Mesenchymal stem cell (in vitro differentiated cells and primary cell): ENCODE results near the gene SLC29A3.
A peak's percentile ranks its signal among the peaks of the same experiment; 100 is the strongest.

Source experiments
- DNase-seq: peaks from one replicate; pipeline ENCODE4 v3.0.0-alpha.2; 2013
- H2AFZ ChIP-seq: one replicate; pipeline ENCODE4 v1.6.1; 2013; ENCODE audit warnings: low read depth, mild to moderate bottlenecking, control low read depth, inconsistent platforms, low read length, moderate library complexity
- H2AK5ac ChIP-seq: 2 replicates; pipeline ENCODE4 v1.6.1; 2013; ENCODE audit warnings: low read length, moderate library complexity, mild to moderate bottlenecking, inconsistent platforms; ENCODE audit not compliant: severe bottlenecking
- H2BK120ac ChIP-seq: one replicate; pipeline ENCODE4 v1.6.1; 2013; ENCODE audit warnings: low read depth, mild to moderate bottlenecking, inconsistent platforms, low read length, moderate library complexity
- H2BK12ac ChIP-seq, 2 experiments: one replicate each; pipeline ENCODE4 v1.6.1; 2013; ENCODE audit warnings: inconsistent platforms in 2 of 2, low read length in 2 of 2, mild to moderate bottlenecking in 2 of 2, moderate library complexity in 2 of 2, control low read depth in 1 of 2
- H2BK15ac ChIP-seq: one replicate; pipeline ENCODE4 v1.6.1; 2013; ENCODE audit warnings: mild to moderate bottlenecking, low read depth, inconsistent platforms; ENCODE audit not compliant: poor library complexity, severe bottlenecking
- H2BK5ac ChIP-seq: 2 replicates; pipeline ENCODE4 v1.6.1; 2013; ENCODE audit warnings: low read depth, mild to moderate bottlenecking, low read length, control low read depth, inconsistent platforms; ENCODE audit not compliant: poor library complexity, severe bottlenecking
- H3K14ac ChIP-seq, 2 experiments: one replicate each; pipeline ENCODE4 v1.6.1; 2013; ENCODE audit warnings: inconsistent platforms in 2 of 2, low read length in 2 of 2, control low read depth in 1 of 2, mild to moderate bottlenecking in 1 of 2, moderate library complexity in 1 of 2
- H3K18ac ChIP-seq, 2 experiments: one replicate each; pipeline ENCODE4 v1.6.1; 2013; ENCODE audit warnings: inconsistent platforms in 2 of 2, low read length in 2 of 2, control low read depth in 1 of 2, low read depth in 1 of 2, mild to moderate bottlenecking in 1 of 2
- H3K23ac ChIP-seq, 2 experiments: one replicate each; pipeline ENCODE4 v1.6.1; 2013; ENCODE audit warnings: inconsistent platforms in 2 of 2, low read length in 2 of 2, mild to moderate bottlenecking in 2 of 2, moderate library complexity in 2 of 2, control low read depth in 1 of 2
- H3K27ac ChIP-seq: 2 replicates; pipeline ENCODE4 v1.5.1; 2013; ENCODE audit warnings: mild to moderate bottlenecking, moderate library complexity, low read length, control low read depth, inconsistent platforms; ENCODE audit not compliant: poor library complexity, severe bottlenecking
- H3K27me3 ChIP-seq, 2 experiments: 2 replicates each; pipeline versions ENCODE4 v1.6.1 to v1.7.0; 2013; ENCODE audit warnings: low read length in 2 of 2, mild to moderate bottlenecking in 2 of 2, moderate library complexity in 2 of 2, control low read depth in 1 of 2, inconsistent platforms in 1 of 2; ENCODE audit not compliant: control insufficient read depth in 1 of 2, insufficient read depth in 1 of 2
- H3K36me3 ChIP-seq, 2 experiments: 2 replicates each; pipeline versions ENCODE4 v1.6.1 to v1.7.0; 2013; ENCODE audit warnings: low read length in 2 of 2, control low read depth in 1 of 2, inconsistent platforms in 1 of 2, low read depth in 1 of 2, mild to moderate bottlenecking in 1 of 2; ENCODE audit not compliant: insufficient read depth in 2 of 2, control insufficient read depth in 1 of 2
- H3K4ac ChIP-seq, 2 experiments: one replicate each; pipeline ENCODE4 v1.6.1; 2013; ENCODE audit warnings: inconsistent platforms in 2 of 2, low read length in 2 of 2, mild to moderate bottlenecking in 2 of 2, moderate library complexity in 2 of 2, control low read depth in 1 of 2, low read depth in 1 of 2
- H3K4me1 ChIP-seq: 2 replicates; pipeline ENCODE4 v1.6.1; 2013; ENCODE audit warnings: low read depth, low read length, control low read depth; ENCODE audit not compliant: control insufficient read depth, insufficient read depth
- H3K4me2 ChIP-seq: 2 replicates; pipeline ENCODE4 v1.6.1; 2013; ENCODE audit warnings: low read length, mild to moderate bottlenecking, inconsistent platforms; ENCODE audit not compliant: poor library complexity, severe bottlenecking
- H3K4me3 ChIP-seq, 2 experiments: 2 replicates each; pipeline versions ENCODE4 v1.5.1 to v1.7.0; 2013; ENCODE audit warnings: low read length in 2 of 2, mild to moderate bottlenecking in 2 of 2, control low read depth in 1 of 2, low read depth in 1 of 2; ENCODE audit not compliant: insufficient read depth in 1 of 2
- H3K79me1 ChIP-seq: replicated peaks from 2 replicates; pipeline ENCODE4 v1.6.1; 2013; ENCODE audit warnings: mild to moderate bottlenecking, control low read depth, low read length, inconsistent platforms; ENCODE audit not compliant: poor library complexity, severe bottlenecking
- H3K9ac ChIP-seq: 2 replicates; pipeline ENCODE4 v1.7.0; 2013; ENCODE audit warnings: mild to moderate bottlenecking, low read length, moderate library complexity
- H3K9me3 ChIP-seq: 2 replicates; pipeline ENCODE4 v1.7.0; 2013; ENCODE audit warnings: mild to moderate bottlenecking, low read length; ENCODE audit not compliant: control insufficient read depth
- H4K8ac ChIP-seq: one replicate; pipeline ENCODE4 v1.6.1; 2013; ENCODE audit warnings: inconsistent platforms, mild to moderate bottlenecking, low read length, moderate library complexity
- H4K91ac ChIP-seq: one replicate; pipeline ENCODE4 v1.6.1; 2013; ENCODE audit warnings: mild to moderate bottlenecking, low read length, inconsistent platforms
- WGBS: methylation state at CpG from one replicate; pipeline ENCODE4 v1.1.7; 2013; ENCODE audit warnings: mixed read lengths; 5-methylcytosine and 5-hydroxymethylcytosine counted together

Gene SLC29A3

GRCh38 chr10:71284544-71285179, 34.4 kb upstream of the SLC29A3 start:
- no peak for DNase-seq
- no peak overlapping the region for H2AK5ac ChIP-seq
- H3K4me1 ChIP-seq, result peaks cover 3% of the 10 kb centered on the region
- no peak overlapping the region for H4K91ac ChIP-seq
- H3K4me2 ChIP-seq, result no peak overlapping the region
- no peak overlapping the region for H2AFZ ChIP-seq
- H2BK5ac ChIP-seq, result no peak overlapping the region
- H2BK120ac ChIP-seq, result no peak overlapping the region
- H3K36me3 ChIP-seq, result peaks cover 0 to 9% of the 10 kb centered on the region in 2 experiments
- no peaks in the 10 kb centered on the region for H3K9me3 ChIP-seq
- H3K79me1 ChIP-seq, result no peaks in the 10 kb centered on the region
- WGBS, result 88% methylated on average over 19 of the region's 19 CpGs
- H3K18ac ChIP-seq, result no peak overlapping the region
- no peak overlapping the region for H2BK15ac ChIP-seq
- no peak overlapping the region for H2BK12ac ChIP-seq
- H3K9ac ChIP-seq, result no peak overlapping the region
- no peak overlapping the region for H4K8ac ChIP-seq
- no peak overlapping the region for H3K4ac ChIP-seq
- H3K27me3 ChIP-seq, result peaks cover 0 to 42% of the 10 kb centered on the region in 2 experiments
- H3K4me3 ChIP-seq, result no peak overlapping the region
- no peak overlapping the region for H3K23ac ChIP-seq
- H3K27ac ChIP-seq, result no peak overlapping the region
- no peak overlapping the region for H3K14ac ChIP-seq

- H2BK120ac ChIP-seq, result no peak overlapping the region
- no peak overlapping the region for H3K4me2 ChIP-seq
- no peak overlapping the region for H3K23ac ChIP-seq
- no peak overlapping the region for H2AK5ac ChIP-seq
- no peak overlapping the region for H2BK15ac ChIP-seq
- peak; percentile 50 for DNase-seq
- H2AFZ ChIP-seq, result no peak overlapping the region
- H3K79me1 ChIP-seq, result no peaks in the 10 kb centered on the region
- no peak overlapping the region for H3K14ac ChIP-seq
- H2BK5ac ChIP-seq, result no peak overlapping the region
- WGBS, result 68% methylated on average over 11 of the region's 11 CpGs
- no peak overlapping the region for H3K4me3 ChIP-seq
- H3K18ac ChIP-seq, result no peak overlapping the region
- H3K4ac ChIP-seq, result no peak overlapping the region
- H3K9me3 ChIP-seq, result no peaks in the 10 kb centered on the region
- H3K36me3 ChIP-seq, result peaks cover 0 to 9% of the 10 kb centered on the region in 2 experiments
- H3K27ac ChIP-seq, result no peak overlapping the region
- peaks cover 3% of the 10 kb centered on the region for H3K4me1 ChIP-seq
- H3K9ac ChIP-seq, result no peak overlapping the region
- H4K91ac ChIP-seq, result peak overlapping the region; percentile 43
- peak overlapping the region in 1 of 2 experiments; percentile 18 for H2BK12ac ChIP-seq
- peaks cover 0 to 39% of the 10 kb centered on the region in 2 experiments for H3K27me3 ChIP-seq
- no peak overlapping the region for H4K8ac ChIP-seq
Observed at GRCh38 chr10:71285180-71285545, 33.9 kb upstream of the SLC29A3 start.

GRCh38 chr10:71285986-71286385, 33.1 kb upstream of the SLC29A3 start:
- H4K91ac ChIP-seq, result no peak overlapping the region
- H2AK5ac ChIP-seq, result no peak overlapping the region
- H3K4me1 ChIP-seq, result peaks cover 3% of the 10 kb centered on the region
- no peak overlapping the region for H3K23ac ChIP-seq
- no peak overlapping the region for H3K18ac ChIP-seq
- no peaks in the 10 kb centered on the region for H3K9me3 ChIP-seq
- no peak overlapping the region for H3K9ac ChIP-seq
- no peak overlapping the region for H2BK5ac ChIP-seq
- no peak overlapping the region for H4K8ac ChIP-seq
- no peak overlapping the region for H2BK120ac ChIP-seq
- H3K79me1 ChIP-seq, result no peaks in the 10 kb centered on the region
- H3K27me3 ChIP-seq, result peaks cover 0 to 39% of the 10 kb centered on the region in 2 experiments
- H2AFZ ChIP-seq, result no peak overlapping the region
- DNase-seq, result no peak
- H3K14ac ChIP-seq, result no peak overlapping the region
- H2BK15ac ChIP-seq, result no peak overlapping the region
- H3K4me2 ChIP-seq, result no peak overlapping the region
- no peak overlapping the region for H2BK12ac ChIP-seq
- H3K36me3 ChIP-seq, result peaks cover 0 to 9% of the 10 kb centered on the region in 2 experiments
- no peak overlapping the region for H3K27ac ChIP-seq
- no peak overlapping the region for H3K4ac ChIP-seq
- 100% methylated on average over 4 of the region's 4 CpGs for WGBS
- H3K4me3 ChIP-seq, result no peak overlapping the region

- H3K23ac ChIP-seq, result no peak overlapping the region
- no peak overlapping the region for H3K4ac ChIP-seq
- H3K4me2 ChIP-seq, result no peak overlapping the region
- no peak overlapping the region for H4K91ac ChIP-seq
- H3K4me1 ChIP-seq, result peaks cover 3% of the 10 kb centered on the region
- no peak overlapping the region for H3K14ac ChIP-seq
- DNase-seq, result no peak
- H3K9me3 ChIP-seq, result no peaks in the 10 kb centered on the region
- H4K8ac ChIP-seq, result no peak overlapping the region
- no peak overlapping the region for H3K18ac ChIP-seq
- H3K27ac ChIP-seq, result no peak overlapping the region
- H3K79me1 ChIP-seq, result no peaks in the 10 kb centered on the region
- no peak overlapping the region for H2BK120ac ChIP-seq
- WGBS, result 96% methylated on average over 17 of the region's 17 CpGs
- no peak overlapping the region for H2BK12ac ChIP-seq
- no peak overlapping the region for H2BK15ac ChIP-seq
- H3K27me3 ChIP-seq, result peaks cover 0 to 39% of the 10 kb centered on the region in 2 experiments
- H3K36me3 ChIP-seq, result peaks cover 0 to 9% of the 10 kb centered on the region in 2 experiments
- no peak overlapping the region for H2BK5ac ChIP-seq
- H3K4me3 ChIP-seq, result no peak overlapping the region
- H3K9ac ChIP-seq, result no peak overlapping the region
- H2AK5ac ChIP-seq, result no peak overlapping the region
- H2AFZ ChIP-seq, result no peak overlapping the region
Observed at GRCh38 chr10:71286521-71287294, 32.4 kb upstream of the SLC29A3 start.
